Right kidney (tissue), 9 donors: ENCODE measurements around the gene MGRN1.

Source experiments
- DNase-seq: peaks from one replicate; pipeline ENCODE4 v3.0.0-alpha.2; 2016
- long read RNA-seq, 8 donors: transcript quantifications; one replicate each; lab custom pipeline, GENCODE V29; 2026

The MGRN1 gene
- long read RNA-seq, donor 1, full-length matches to known transcripts = 4 of 4 reads
- long read RNA-seq, donor 1, partial matches to known transcripts = 0 of 4 reads
- long read RNA-seq, donor 1, other reads (novel, unspliced or antisense) = 0 of 4 reads
- long read RNA-seq, donor 2, partial matches to known transcripts = 0 of 2 reads
- long read RNA-seq, donor 2, other reads (novel, unspliced or antisense) = 0 of 2 reads
- long read RNA-seq, donor 3, partial matches to known transcripts = 0 of 5 reads
- long read RNA-seq, donor 3, other reads (novel, unspliced or antisense) = 0 of 5 reads
- long read RNA-seq, donor 4, full-length matches to known transcripts = 7 of 7 reads
- long read RNA-seq, donor 4, partial matches to known transcripts = 0 of 7 reads
- long read RNA-seq, donor 4, other reads (novel, unspliced or antisense) = 0 of 7 reads
- long read RNA-seq, donor 5, full-length matches to known transcripts = 7 of 7 reads
- long read RNA-seq, donor 5, partial matches to known transcripts = 0 of 7 reads
- long read RNA-seq, donor 5, other reads (novel, unspliced or antisense) = 0 of 7 reads
- long read RNA-seq, donor 6, partial matches to known transcripts = 0 of 9 reads
- long read RNA-seq, donor 6, other reads (novel, unspliced or antisense) = 0 of 9 reads
- long read RNA-seq, donor 7 = 0 reads
- long read RNA-seq, donor 8, transcript MGRN1-201 (17 exons, 3,968 nt) = major isoform, 6 of 8 reads
- long read RNA-seq, donor 8, partial matches to known transcripts = 0 of 8 reads
- long read RNA-seq, donor 8, other reads (novel, unspliced or antisense) = 0 of 8 reads

DNA sequence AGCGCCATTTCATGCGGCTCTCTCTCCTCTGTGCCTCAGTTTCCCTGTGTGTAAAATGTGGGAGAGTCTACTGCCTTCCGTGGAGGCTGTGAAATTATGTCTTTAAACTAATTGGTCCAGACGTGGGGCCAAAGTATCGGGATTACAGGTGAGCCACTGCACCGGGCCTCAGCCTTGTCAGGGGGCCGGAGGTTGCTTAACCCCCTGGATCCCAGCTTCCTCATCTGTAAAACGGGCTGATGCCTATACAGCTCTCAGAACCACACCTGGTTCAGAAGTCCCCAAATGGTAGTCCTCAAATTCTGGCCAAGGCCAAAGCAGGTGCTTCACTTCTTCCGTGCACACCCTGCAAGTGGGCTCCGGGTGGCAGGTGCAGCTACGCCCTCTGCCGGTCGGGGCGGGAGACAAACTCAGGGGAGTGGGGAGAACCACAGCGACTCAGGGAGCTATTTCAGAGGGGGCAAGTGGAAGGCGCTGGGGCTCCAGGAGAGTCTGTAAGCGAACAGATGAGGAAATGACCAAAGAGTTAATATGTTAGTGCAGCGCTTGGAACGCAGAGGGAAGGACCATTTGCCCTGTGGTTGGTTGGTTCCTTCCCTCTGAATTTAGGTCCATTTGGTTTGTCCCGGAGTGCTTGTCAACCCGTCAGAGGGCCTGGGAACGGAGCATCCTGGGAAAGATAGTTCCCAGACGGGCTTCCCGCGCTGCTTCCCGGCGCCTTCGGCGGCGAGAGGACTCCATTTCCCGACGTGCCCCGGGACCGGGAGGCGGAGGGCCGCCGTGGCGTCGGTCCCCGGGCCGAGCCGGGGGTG, at the start of gene MGRN1:
TSS of gene MGRN1 (plus strand) at position 812 of the 812 bp plus-strand sequence. CDS start 135 bp downstream, outside the sequence.
- peak; percentile 96 for DNase-seq

DNA sequence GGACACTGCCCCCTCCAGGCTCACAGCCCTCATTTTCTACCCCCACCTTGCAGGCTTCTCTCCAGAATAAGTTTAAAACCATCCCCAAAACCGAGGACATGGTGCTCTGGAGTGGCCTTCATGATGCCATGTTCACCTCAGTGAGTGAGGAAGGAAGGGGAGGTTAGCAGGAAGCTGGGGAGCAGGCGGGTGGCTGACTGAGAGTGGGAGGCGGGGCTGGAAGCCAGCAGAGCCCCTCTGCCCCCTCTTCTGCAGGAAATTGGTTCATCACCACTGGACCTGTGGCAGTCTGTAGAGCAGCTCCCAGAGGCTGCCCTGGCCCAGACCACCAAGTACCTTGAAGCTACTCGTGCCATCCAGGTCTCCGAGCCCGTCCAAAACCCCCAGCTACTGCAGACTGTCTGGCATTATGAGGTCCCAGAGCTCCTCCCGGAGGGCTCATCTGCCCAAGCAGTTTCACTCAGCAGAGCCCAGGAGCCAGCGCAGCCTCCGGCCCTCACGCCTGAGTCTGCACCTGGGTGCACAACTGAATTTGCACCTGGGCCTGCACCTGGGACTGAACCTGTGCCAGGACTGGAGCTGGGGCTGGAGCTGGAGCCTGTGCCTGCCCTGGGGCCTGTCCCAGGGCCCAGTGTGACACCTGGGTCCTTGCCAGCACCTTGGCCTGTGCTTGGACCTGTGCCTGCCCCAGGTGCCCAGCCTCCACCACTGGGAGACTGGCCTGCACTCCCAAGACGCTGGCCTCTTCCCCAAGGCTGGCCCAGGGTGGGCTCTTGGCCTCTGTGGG, 49.5 kb upstream of the MGRN1 start:
- no peak for DNase-seq

GRCh38 chr16:4576008-4576407, 48.6 kb upstream of the MGRN1 start:
- no peak for DNase-seq

DNA sequence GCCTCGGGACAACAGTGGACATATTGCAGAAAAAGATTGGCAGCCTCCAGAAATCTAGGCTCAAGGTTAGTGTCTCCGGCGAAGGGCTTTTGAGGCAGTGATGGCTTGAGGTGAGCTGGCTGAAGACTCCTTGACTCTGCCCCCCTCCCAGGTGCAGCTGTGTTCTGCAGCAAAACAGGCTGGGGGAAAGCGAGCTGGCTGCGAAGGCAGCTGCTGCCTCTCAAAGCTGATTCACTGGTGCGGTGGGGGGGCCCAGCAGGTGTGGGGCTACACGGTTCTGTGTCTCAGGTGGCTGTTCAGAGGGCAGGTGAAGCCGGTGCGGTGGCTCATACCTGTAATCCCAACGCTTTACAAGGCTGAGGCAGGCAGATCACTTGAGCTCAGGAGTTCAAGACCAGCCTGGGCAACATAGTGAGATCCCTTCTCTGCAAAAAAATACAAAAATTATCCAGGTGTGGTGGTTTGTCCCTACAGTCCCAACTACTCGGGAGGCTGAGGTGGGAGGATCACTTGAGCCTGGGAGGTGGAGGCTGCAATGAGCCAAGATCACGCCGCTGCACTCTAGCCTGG, 45.6 kb upstream of the MGRN1 start:
- no peak for DNase-seq

- no peak for DNase-seq
These were observed 44.4 kb upstream of the MGRN1 start for GRCh38 chr16:4580250-4580649.

- DNase-seq = no peak
These were observed 40.7 kb upstream of the MGRN1 start for GRCh38 chr16:4583906-4584305.

GRCh38 chr16:4586291-4586690, 38.3 kb upstream of the MGRN1 start:
- DNase-seq = no peak

- no peak for DNase-seq
These were observed 36.2 kb upstream of the MGRN1 start for GRCh38 chr16:4588386-4588785.

DNA sequence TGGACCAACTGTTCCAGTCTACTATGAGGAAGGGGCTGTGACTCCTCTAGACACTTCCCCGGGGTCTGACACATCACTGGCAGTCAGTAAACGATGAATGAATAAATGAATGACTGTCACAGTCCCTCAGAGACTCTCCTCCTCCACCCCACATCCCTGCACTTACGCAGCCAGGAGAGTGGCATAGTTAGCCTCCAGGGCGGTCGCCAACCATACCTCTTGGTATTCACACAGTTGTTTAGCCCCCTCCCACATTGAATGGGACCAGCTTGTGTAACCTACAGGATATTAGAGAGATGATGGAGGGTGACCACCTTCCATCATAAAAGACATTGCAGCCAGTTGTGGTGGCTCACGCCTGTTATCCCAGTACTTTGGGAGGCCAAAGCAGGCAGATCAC, 35.7 kb upstream of the MGRN1 start:
- DNase-seq = no peak

GRCh38 chr16:4591191-4591590, 33.4 kb upstream of the MGRN1 start:
- DNase-seq = no peak

- DNase-seq = no peak
These were observed 32.7 kb upstream of the MGRN1 start for GRCh38 chr16:4591706-4592470.

DNA sequence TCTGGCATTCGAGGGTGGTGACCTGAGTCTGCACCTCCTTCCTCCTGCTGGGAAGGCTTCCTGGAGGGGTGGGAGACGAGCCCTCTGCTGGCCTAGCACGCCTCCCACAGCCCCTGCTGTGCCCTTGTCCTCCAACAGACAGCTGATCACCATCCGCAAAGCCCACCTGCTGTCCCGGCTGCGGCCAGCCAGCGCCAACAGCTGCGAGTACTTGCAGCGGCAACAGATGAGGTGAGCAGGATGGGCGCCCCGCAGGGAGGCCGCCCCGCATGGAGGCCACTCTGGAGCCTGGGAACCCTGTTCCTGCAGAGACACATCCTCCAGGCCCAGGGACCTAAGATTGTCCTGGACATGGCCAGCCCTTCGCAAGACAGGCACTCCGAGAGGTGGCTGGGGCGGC, 31.5 kb upstream of the MGRN1 start:
- DNase-seq = peak; percentile 37

- DNase-seq = no peak
These were observed 29.9 kb upstream of the MGRN1 start for GRCh38 chr16:4594433-4595410.

DNA sequence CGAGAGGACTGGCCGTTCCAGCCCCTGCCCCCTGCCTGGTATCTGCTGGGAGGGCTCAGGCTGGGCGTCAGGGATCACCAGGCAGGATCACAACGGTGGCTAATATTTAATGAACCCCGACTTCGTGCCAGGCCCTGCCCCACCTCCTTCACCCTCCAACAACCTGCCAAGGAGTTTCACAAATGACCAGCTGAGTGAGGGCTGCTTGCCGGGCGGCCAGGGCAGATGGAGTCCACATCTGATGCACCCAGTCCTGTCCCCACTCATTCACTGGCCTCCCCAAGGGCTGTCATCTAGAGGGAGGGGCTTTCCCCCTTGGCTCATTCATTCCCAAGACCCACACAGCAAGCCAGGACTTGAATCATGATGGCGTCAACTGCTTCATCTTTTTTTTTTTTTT, 27.5 kb upstream of the MGRN1 start:
- DNase-seq = peak; percentile 38

GRCh38 chr16:4599037-4599436, 25.6 kb upstream of the MGRN1 start:
- DNase-seq = no peak

DNA sequence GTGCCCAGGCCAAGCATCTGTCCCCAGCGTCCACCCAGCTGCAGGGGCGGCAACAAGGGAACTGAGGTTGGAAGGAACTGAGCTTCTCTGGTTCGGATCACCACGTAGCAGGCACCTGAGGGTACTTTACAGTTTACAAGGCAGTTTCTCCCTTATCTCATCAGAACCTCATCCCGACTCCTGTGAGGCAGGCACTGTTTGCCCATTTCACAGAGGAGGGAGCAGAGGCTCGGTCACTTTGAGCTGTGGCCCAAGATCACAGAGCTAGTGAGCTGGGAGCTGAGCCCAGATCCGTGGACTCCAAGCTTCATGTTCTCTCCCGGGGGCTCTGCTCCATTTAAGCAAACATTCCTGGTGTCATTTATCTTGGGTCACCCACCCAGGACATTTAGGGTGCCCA, 25.1 kb upstream of the MGRN1 start:
- DNase-seq = no peak

- no peak for DNase-seq
These were observed 23.4 kb upstream of the MGRN1 start for GRCh38 chr16:4601036-4601863.

DNA sequence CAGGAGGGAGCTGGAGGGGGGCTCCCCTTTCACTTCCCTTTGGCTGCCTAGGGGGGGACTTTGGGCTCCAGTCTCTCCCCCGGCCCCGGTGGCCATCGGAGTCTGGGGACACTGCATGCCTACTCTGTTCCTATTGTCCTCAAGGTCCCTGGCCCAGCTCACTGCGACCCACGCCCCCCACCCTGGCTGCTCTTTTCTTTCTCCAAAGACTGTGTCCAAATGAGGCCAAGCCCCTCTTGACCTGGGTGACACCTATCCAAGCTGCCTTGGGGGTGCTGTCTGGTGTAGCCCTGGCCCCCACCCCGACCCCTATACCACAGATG, 22.8 kb upstream of the MGRN1 start:
- DNase-seq = no peak

- DNase-seq = no peak
These were observed 22.3 kb upstream of the MGRN1 start for GRCh38 chr16:4602331-4602730.
